HepG2 (cell line): ENCODE results near the gene PGRMC1. TPM values are rescaled to one million over a fixed set of nuclear protein-coding genes. Genes with fewer than 3 reads are reported as not detected.

Source experiments
- ATAC-seq: fragments of 200-7000 bp; cut with Tn5 transposase; 3 replicates; pipeline ENCODE4 v1.9.1; 2020; ENCODE audit warnings: mild to moderate bottlenecking, moderate library complexity
- BruUV-seq: library from RNA; stranded (reverse); fragments of 400-500 nt; replicated peaks from 2 replicates; lab custom pipeline; 2021; lab: Mats Ljungman, UMichigan
- CTCF ChIA-PET: fragments of 300-600 bp; formaldehyde crosslinking; extraction: SDS; loops from one replicate; lab custom pipeline; 2021; ENCODE audit warnings: low total read pairs, inconsistent platforms, low intra/inter-chr PET ratio; lab: Yijun Ruan, JAX
- POLR2A ChIA-PET: fragments of 350-600 bp; sonication (Branson Sonifier 250); formaldehyde crosslinking; loops from one replicate; lab custom pipeline; 2020; ENCODE audit warnings: antibody characterized with exemption, inconsistent platforms; lab: Yijun Ruan, JAX
- DNase-seq: peaks from one replicate; pipeline ENCODE4 v3.0.0-alpha.2; 2015; ENCODE audit warnings: low spot score
- FAIRE-seq: peaks from 3 replicates; lab custom pipeline; 2011; peaks lifted over from hg19 to GRCh38; lab: Jason Lieb, UNC
- H2AFZ ChIP-seq: one replicate; pipeline ENCODE4 v1.6.1; 2011; ENCODE audit warnings: low read length, inconsistent platforms
- H3K27ac ChIP-seq: fragments of 300-600 bp; 3 replicates; pipeline ENCODE4 v1.8.0; 2011; ENCODE audit warnings: mixed run types, mild to moderate bottlenecking, mixed read lengths, low read length, inconsistent platforms; ENCODE audit not compliant: insufficient read depth; ENCODE audit errors: extremely low read length
- H3K27me3 ChIP-seq, 2 experiments: fragments of 200-600 bp in 1 of 2; 2 replicates in 1 of 2; 3 replicates in 1 of 2; pipeline versions ENCODE4 v1.6.0 to v1.8.0; 2011; ENCODE audit warnings: low read length in 2 of 2, mild to moderate bottlenecking in 2 of 2, moderate library complexity in 2 of 2, inconsistent platforms in 1 of 2; ENCODE audit not compliant: insufficient read depth in 2 of 2, control insufficient read depth in 1 of 2
- H3K36me3 ChIP-seq, 2 experiments: fragments of 200-600 bp in 1 of 2; replicated peaks in 1 of 2; 2 replicates in 1 of 2; 3 replicates in 1 of 2; pipeline versions ENCODE4 v1.5.1 to v1.8.0; 2011; ENCODE audit warnings: low read length in 2 of 2, inconsistent platforms in 1 of 2; ENCODE audit not compliant: insufficient read depth in 2 of 2, control insufficient read depth in 1 of 2
- H3K4me1 ChIP-seq: 2 replicates; pipeline ENCODE4 v1.5.1; 2012; ENCODE audit warnings: low read length, inconsistent platforms; ENCODE audit not compliant: insufficient read depth
- H3K4me2 ChIP-seq: 2 replicates; pipeline ENCODE4 v1.6.0; 2011; ENCODE audit warnings: low read depth, low read length, inconsistent platforms
- H3K4me3 ChIP-seq, 3 experiments: fragments of 200-600 bp in 1 of 3; sonication (generic), shearing (Covaris generic) in 1 of 3; replicated peaks in 1 of 3; 2 replicates each; pipeline ENCODE4 v1.5.1; 2011 to 2016; ENCODE audit warnings: low read length in 3 of 3, inconsistent platforms in 2 of 3, low read depth in 2 of 3, mild to moderate bottlenecking in 2 of 3, control low read depth in 1 of 3, mixed read lengths in 1 of 3; ENCODE audit not compliant: insufficient read depth in 1 of 3
- H3K79me2 ChIP-seq: one replicate; pipeline ENCODE4 v1.6.1; 2011; ENCODE audit warnings: low read length, inconsistent platforms; ENCODE audit not compliant: insufficient read depth
- H3K9ac ChIP-seq: 2 replicates; pipeline ENCODE4 v1.6.0; 2011; ENCODE audit warnings: mild to moderate bottlenecking, low read depth, low read length, inconsistent platforms; ENCODE audit not compliant: insufficient read depth
- H3K9me3 ChIP-seq: 2 replicates; pipeline ENCODE4 v1.5.1; 2012; ENCODE audit warnings: mild to moderate bottlenecking, low read length
- H4K20me1 ChIP-seq: 2 replicates; pipeline ENCODE4 v1.6.0; 2011; ENCODE audit warnings: inconsistent platforms, mild to moderate bottlenecking, low read length, moderate library complexity; ENCODE audit not compliant: insufficient read depth
- AGO2 ChIP-seq: fragments of 200-400 bp; formaldehyde crosslinking; optimal IDR thresholded peaks from 2 replicates; pipeline ENCODE3; 2017; ENCODE audit warnings: mild to moderate bottlenecking, low read depth, low read length, moderate library complexity
- FOSL2 ChIP-seq: sonication (generic); formaldehyde crosslinking; IDR thresholded peaks from 2 replicates; pipeline ENCODE4 v1.4.0; 2020; ENCODE audit warnings: missing genetic modification reagents
- HCFC1 ChIP-seq: fragments of 150-350 bp; IDR thresholded peaks from 2 replicates; pipeline ENCODE4 v1.6.1; 2014; ENCODE audit warnings: low read depth, low read length
- MAF1 ChIP-seq: sonication (generic); formaldehyde crosslinking; IDR thresholded peaks from 2 replicates; pipeline ENCODE4 v1.5.0; 2020; ENCODE audit warnings: missing genetic modification reagents, borderline replicate concordance
- SIN3B ChIP-seq: fragments of 150-350 bp; IDR thresholded peaks from 2 replicates; pipeline ENCODE4 v1.6.1; 2014; ENCODE audit warnings: low read length
- TOE1 ChIP-seq: sonication (generic); formaldehyde crosslinking; IDR thresholded peaks from 2 replicates; pipeline ENCODE4 v1.4.0; 2020; ENCODE audit warnings: mild to moderate bottlenecking, missing genetic modification reagents
- YEATS4 ChIP-seq: sonication (generic); formaldehyde crosslinking; IDR thresholded peaks from 2 replicates; pipeline ENCODE4 v1.4.0; 2020; ENCODE audit warnings: missing genetic modification reagents, borderline replicate concordance
- ZNF746 ChIP-seq: sonication (generic); formaldehyde crosslinking; IDR thresholded peaks from 2 replicates; pipeline ENCODE4 v1.8.0; 2022; ENCODE audit warnings: mild to moderate bottlenecking, missing genetic modification reagents
- ZNF761 ChIP-seq: sonication (generic); formaldehyde crosslinking; conservative IDR thresholded peaks from 2 replicates; pipeline ENCODE4 v1.4.0; 2020; ENCODE audit warnings: mild to moderate bottlenecking, missing genetic modification reagents
- WGBS: methylation state at CpG from one replicate; pipeline ENCODE4 v1.1.6; 2017; ENCODE audit warnings: low lambda C conversion rate; 5-methylcytosine and 5-hydroxymethylcytosine counted together
- in situ Hi-C: cut with HindIII; loops from 2 replicates; pipeline ENCODE4 v1.10.0; 2017; ENCODE audit warnings: low pct_unique_long_range_greater_than_20kb; ENCODE audit not compliant: extremely low pct_ligation_motif_present
- intact Hi-C: fragments of 100-400 bp; cut with micrococcal nuclease; formaldehyde crosslinking; loops from one replicate; pipeline ENCODE4 v1.10.0; 2022; ENCODE audit not compliant: unreplicated experiment
- polyA plus RNA-seq, 8 experiments: library from polyadenylated mRNA; depleted of rRNA in 3 of 8; stranded (reverse) in 7 of 8; unstranded in 1 of 8; fragments of >200 nt; fragmentation: Illumina TruSeq in 4 of 8; extraction: Trizol in 4 of 8; gene quantifications; 2 replicates each; pipeline versions ENCODE4 v1.2.1 to v1.2.3, GENCODE V29; 2011 to 2016; ENCODE audit warnings: low read depth in 4 of 8, missing spikeins in 1 of 8, mixed read lengths in 1 of 8; ENCODE audit not compliant: insufficient read depth in 1 of 8
- total RNA-seq, 5 experiments: library from RNA; depleted of rRNA; stranded (reverse); fragments of >200 nt; fragmentation: Illumina TruSeq; extraction: Trizol; gene quantifications; 2 replicates each; pipeline ENCODE4 v1.2.3, GENCODE V29; 2016; ENCODE audit warnings: low read depth in 1 of 5
- TF ChIP-seq, protein P1 (sequence below): IDR thresholded peaks from 2 replicates; pipeline ENCODE4 v1.6.1; 2016; ENCODE audit warnings: missing biosample characterization, missing genetic modification reagents, low read depth
- TF ChIP-seq, protein P2 (sequence below): sonication (generic); formaldehyde crosslinking; conservative IDR thresholded peaks from 2 replicates; pipeline ENCODE4 v1.8.1; 2023; ENCODE audit warnings: missing genetic modification reagents

PGRMC1 gene
- total and polyA plus RNA-seq, 2 of the 13 experiments (the other 11 are each of a cell fraction or from before 2014, with no cell fraction given): 44.7 to 124 TPM

GRCh38 chrX:119235051-119235511, 1.0 kb upstream of the PGRMC1 start (continued):
- TF ChIP-seq, protein P1, sequence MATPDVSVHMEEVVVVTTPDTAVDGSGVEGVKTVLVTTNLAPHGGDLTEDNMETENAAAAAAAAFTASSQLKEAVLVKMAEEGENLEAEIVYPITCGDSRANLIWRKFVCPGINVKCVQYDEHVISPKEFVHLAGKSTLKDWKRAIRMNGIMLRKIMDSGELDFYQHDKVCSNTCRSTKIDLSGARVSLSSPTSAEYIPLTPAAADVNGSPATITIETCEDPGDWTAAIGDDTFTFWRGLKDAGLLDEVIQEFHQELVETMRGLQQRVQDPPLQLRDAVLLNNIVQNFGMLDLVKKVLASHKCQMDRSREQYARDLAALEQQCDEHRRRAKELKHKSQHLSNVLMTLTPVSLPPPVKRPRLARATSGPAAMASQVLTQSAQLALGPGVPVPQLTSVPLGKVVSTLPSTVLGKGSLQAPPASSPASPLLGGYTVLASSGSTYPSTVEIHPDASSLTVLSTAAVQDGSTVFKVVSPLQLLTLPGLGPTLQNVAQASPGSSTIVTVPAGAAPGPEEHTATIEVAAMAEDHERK (CRISPR knock-in tag): no peak
- TF ChIP-seq YEATS4 (no peak), AGO2 (no peak), MAF1 (CRISPR knock-in tag) (no peak), HCFC1 (no peak)

DNA sequence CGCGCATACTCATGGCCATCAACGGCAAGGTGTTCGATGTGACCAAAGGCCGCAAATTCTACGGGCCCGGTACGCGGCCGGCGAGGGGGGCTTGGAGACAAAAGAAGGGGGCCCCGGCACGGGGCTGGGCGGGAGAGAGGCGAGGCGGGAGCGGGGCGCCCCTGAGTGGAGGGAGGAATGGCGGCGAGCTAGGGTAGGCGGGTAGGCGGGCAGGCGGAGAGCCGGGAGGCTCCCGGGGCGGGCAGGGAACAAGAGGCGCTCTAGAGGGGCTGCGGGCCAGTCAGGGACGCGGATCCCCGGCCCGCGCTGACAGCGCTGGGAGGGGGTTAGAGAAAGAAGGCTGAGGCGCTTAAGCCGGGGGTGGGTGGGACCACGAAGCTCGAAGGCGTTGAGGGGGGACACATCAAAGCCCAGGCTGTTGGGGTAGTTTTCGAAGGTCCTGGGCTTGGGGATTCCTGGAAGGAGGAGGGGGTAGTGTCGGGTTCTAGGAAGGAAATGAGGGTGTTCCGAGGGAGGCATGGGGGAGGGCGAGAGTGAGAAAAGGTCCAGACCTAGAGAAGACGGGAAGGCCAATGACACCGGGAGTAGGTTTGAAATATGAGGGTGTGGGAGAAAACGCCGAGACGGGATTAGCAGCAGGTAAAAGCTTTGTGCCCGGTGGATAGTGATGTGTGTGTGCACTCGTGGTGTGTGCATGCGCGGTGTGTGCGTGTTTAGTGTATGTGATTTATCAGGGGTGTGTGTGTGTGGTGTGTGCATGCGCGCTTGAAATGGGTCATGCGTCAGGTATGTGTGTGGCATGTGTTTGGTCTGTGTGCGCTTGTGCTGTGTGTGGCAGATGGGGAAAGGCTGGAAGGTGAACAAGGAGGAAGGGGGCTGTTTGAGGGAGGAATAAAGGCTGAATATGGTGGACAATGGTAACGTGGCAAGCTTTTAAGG, 807 bp downstream of the PGRMC1 start:
- peaks cover 51% of the 10 kb centered on the region for H3K4me1 ChIP-seq
- BruUV-seq: no TSS peak
- ChIA-PET CTCF (no interaction called here), POLR2A (interaction anchor here (0.5 to 0.8 kb wide), 2 partner anchors 153 to 231 kb away, joined by 3 to 7 read pairs; partner anchors contain the start of gene SLC25A5)
- peak; percentile 58 for ATAC-seq
- in situ Hi-C loops: no loop called here
- H3K79me2 ChIP-seq: peaks cover 38% of the 10 kb centered on the region
- intact Hi-C loops: loop anchor here (5.0 to 10.0 kb wide), 2 partner anchors 262 to 480 kb away; partner anchors contain the start of gene LONRF3
- H4K20me1 ChIP-seq: no peaks in the 10 kb centered on the region
- WGBS: under 1% methylated on average over 20 of the region's 58 CpGs
- H3K9ac ChIP-seq: peak overlapping the region; percentile 81
- no peak overlapping the region for H2AFZ ChIP-seq
- H3K4me2 ChIP-seq: peak overlapping the region; percentile 81
- no peak for DNase-seq
- no peak for FAIRE-seq
- H3K4me3 ChIP-seq: peak overlapping the region; percentile 80
- H3K27ac ChIP-seq: peak overlapping the region; percentile 75
- H3K9me3 ChIP-seq: no peaks in the 10 kb centered on the region
- H3K36me3 ChIP-seq: 0 out of 5 replicates have a peak, but pooled peaks cover 0 to 6% of the 10 kb centered on the region in 2 experiments
- no peaks in the 10 kb centered on the region; a peak in 1 of 5 replicates for H3K27me3 ChIP-seq
- TF ChIP-seq, protein P2, sequence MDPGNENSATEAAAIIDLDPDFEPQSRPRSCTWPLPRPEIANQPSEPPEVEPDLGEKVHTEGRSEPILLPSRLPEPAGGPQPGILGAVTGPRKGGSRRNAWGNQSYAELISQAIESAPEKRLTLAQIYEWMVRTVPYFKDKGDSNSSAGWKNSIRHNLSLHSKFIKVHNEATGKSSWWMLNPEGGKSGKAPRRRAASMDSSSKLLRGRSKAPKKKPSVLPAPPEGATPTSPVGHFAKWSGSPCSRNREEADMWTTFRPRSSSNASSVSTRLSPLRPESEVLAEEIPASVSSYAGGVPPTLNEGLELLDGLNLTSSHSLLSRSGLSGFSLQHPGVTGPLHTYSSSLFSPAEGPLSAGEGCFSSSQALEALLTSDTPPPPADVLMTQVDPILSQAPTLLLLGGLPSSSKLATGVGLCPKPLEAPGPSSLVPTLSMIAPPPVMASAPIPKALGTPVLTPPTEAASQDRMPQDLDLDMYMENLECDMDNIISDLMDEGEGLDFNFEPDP (CRISPR knock-in tag): 0 out of 2 replicates have a peak, but pooled peaks have one; percentile 15
- TF ChIP-seq TOE1: no peak
- TF ChIP-seq SIN3B: no peak
- TF ChIP-seq ZNF746 (CRISPR knock-in tag): no peak
- peak; percentile 17; the same call in 1 of the 2 replicates for TF ChIP-seq FOSL2 (CRISPR knock-in tag)
- TF ChIP-seq ZNF761 (CRISPR knock-in tag): no peak
